Measurements from ENCODE around the gene ABCB1.
A peak's percentile ranks its signal among the peaks of the same experiment; 100 is the strongest.

The ABCB1 gene

GRCh38 chr7:87635921-87636320 is 35.2 kb upstream of the ABCB1 start:
- Histone ChIP-seq H3K4me2 (ENCODE audit: low read depth, low read length) (no peak overlapping the region), H3K27ac (ENCODE audit: low read length) (no peak overlapping the region), H3K9me2 (replicated peaks; ENCODE audit: insufficient read depth, low read length) (no peaks in the 10 kb centered on the region), H4K20me1 (ENCODE audit: insufficient read depth, low read length) (no peaks in the 10 kb centered on the region), H3K9ac (ENCODE audit: low read length) (no peak overlapping the region), H3F3A (ENCODE audit: insufficient read depth, low read length) (no peaks in the 10 kb centered on the region), H3K79me2 (ENCODE audit: low read length) (no peaks in the 10 kb centered on the region), H3K4me3 (ENCODE audit: low read length) (no peak overlapping the region), H3K36me3 (replicated peaks; ENCODE audit: insufficient read depth, low read length) (no peaks in the 10 kb centered on the region), H2AFZ (ENCODE audit: low read length) (no peak overlapping the region), H3K27me3 (replicated peaks; ENCODE audit: insufficient read depth, low read length) (no peaks in the 10 kb centered on the region), H3K9me3 (replicated peaks; ENCODE audit: insufficient read depth, low read length) (no peaks in the 10 kb centered on the region), H3K4me1 (ENCODE audit: low read length) (no peaks in the 10 kb centered on the region)
- TF ChIP-seq CTCF (IDR thresholded peaks at IDR 0.05; ENCODE audit: low read length): no peak
- no peak for TF ChIP-seq EZH2 (optimal IDR thresholded peaks at IDR 0.05; ENCODE audit: low read depth, low read length)
- TF ChIP-seq EZH2phosphoT487 (IDR thresholded peaks at IDR 0.05; ENCODE audit: low read length): no peak
- no peak for DNase-seq

DNA sequence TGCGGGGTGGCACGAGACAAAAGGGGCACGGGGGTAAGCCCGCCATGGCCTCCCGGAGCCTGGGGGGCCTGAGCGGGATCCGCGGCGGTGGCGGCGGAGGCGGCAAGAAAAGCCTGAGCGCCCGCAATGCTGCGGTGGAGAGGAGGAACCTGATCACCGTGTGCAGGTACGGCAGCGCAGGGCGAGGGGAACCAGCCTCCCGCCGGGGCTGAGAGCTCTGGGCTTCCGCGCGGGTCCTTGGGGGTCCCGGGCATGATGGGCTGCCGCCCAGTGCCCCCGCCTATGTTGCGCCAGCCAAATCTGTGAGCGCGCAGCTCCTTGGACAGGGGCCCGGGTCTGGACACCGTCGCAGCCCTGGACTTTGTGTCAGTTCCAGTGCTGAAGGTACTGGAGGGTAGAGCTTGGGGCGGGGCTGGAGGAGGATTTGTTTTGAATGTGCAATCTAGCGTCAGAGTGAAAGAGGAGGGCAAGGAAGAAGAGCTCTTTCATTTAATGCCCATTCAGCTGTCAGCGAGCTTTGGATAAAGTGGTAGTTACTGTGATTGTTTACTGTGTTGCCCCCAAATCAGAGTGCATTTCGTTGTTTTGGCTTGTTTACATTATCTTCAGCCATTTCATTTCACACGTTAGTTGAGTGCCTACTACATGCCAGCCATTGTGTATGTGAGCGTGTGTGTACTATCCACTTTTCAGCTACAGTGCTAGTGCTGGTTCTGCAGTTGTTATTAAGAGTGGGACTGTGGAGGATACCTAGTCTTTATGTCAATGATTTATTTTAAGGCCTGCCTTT is 28.3 kb upstream of the ABCB1 start:
- Histone ChIP-seq H3K9me3 (replicated peaks; ENCODE audit: insufficient read depth, low read length) (no peaks in the 10 kb centered on the region), H3K4me1 (ENCODE audit: low read length) (no peaks in the 10 kb centered on the region), H3K27ac (ENCODE audit: low read length) (no peak overlapping the region), H3K79me2 (ENCODE audit: low read length) (no peaks in the 10 kb centered on the region), H3K4me2 (ENCODE audit: low read depth, low read length) (peak overlapping the region; percentile 96), H3K9ac (ENCODE audit: low read length) (peak overlapping the region; percentile 42; the same call in 1 of the 2 replicates), H3K9me2 (replicated peaks; ENCODE audit: insufficient read depth, low read length) (no peaks in the 10 kb centered on the region), H4K20me1 (ENCODE audit: insufficient read depth, low read length) (no peaks in the 10 kb centered on the region), H3K36me3 (replicated peaks; ENCODE audit: insufficient read depth, low read length) (no peaks in the 10 kb centered on the region), H2AFZ (ENCODE audit: low read length) (peak overlapping the region; percentile 99), H3F3A (ENCODE audit: insufficient read depth, low read length) (0 out of 2 replicates have a peak, but pooled peaks cover 6% of the 10 kb centered on the region), H3K4me3 (ENCODE audit: low read length) (peak overlapping the region; percentile 96), H3K27me3 (replicated peaks; ENCODE audit: insufficient read depth, low read length) (no peaks in the 10 kb centered on the region)
- peak; percentile 69 for DNase-seq
- no peak for TF ChIP-seq EZH2phosphoT487 (IDR thresholded peaks at IDR 0.05; ENCODE audit: low read length)
- TF ChIP-seq CTCF (IDR thresholded peaks at IDR 0.05; ENCODE audit: low read length): no peak
- no peak for TF ChIP-seq EZH2 (optimal IDR thresholded peaks at IDR 0.05; ENCODE audit: low read depth, low read length)

DNA sequence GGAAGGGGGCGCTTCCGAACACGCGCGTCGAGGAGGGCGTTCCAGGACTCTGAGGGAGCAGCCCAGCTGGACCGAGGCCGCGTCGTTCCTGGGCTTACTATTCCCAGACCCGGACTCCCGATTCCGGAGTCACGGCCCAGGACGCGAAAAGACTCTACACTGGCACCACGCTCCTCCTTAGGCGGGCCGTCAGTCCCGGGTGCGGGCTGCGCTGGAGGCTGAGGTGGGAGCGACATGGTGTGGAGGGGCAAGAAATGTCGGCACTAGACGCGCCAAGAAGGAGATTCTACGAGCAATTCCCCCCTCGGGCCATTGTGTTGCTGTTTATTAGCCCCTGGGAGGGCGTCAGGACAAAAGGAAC is 26.9 kb upstream of the ABCB1 start:
- Histone ChIP-seq H3K27me3 (replicated peaks; ENCODE audit: insufficient read depth, low read length) (no peaks in the 10 kb centered on the region), H3K9ac (ENCODE audit: low read length) (no peak overlapping the region), H3K4me2 (ENCODE audit: low read depth, low read length) (peak overlapping the region; percentile 96), H3K4me1 (ENCODE audit: low read length) (no peaks in the 10 kb centered on the region), H3K9me3 (replicated peaks; ENCODE audit: insufficient read depth, low read length) (no peaks in the 10 kb centered on the region), H3K9me2 (replicated peaks; ENCODE audit: insufficient read depth, low read length) (no peaks in the 10 kb centered on the region), H4K20me1 (ENCODE audit: insufficient read depth, low read length) (no peaks in the 10 kb centered on the region), H3K36me3 (replicated peaks; ENCODE audit: insufficient read depth, low read length) (no peaks in the 10 kb centered on the region), H3K4me3 (ENCODE audit: low read length) (peak overlapping the region; percentile 96), H3K27ac (ENCODE audit: low read length) (no peak overlapping the region), H2AFZ (ENCODE audit: low read length) (peak overlapping the region; percentile 99), H3K79me2 (ENCODE audit: low read length) (no peaks in the 10 kb centered on the region), H3F3A (ENCODE audit: insufficient read depth, low read length) (0 out of 2 replicates have a peak, but pooled peaks cover 6% of the 10 kb centered on the region)
- TF ChIP-seq CTCF (IDR thresholded peaks at IDR 0.05; ENCODE audit: low read length) (no peak), EZH2phosphoT487 (IDR thresholded peaks at IDR 0.05; ENCODE audit: low read length) (no peak), EZH2 (optimal IDR thresholded peaks at IDR 0.05; ENCODE audit: low read depth, low read length) (no peak)
- no peak for DNase-seq

Data from MM.1S (cell line).